ENCODE measurements around the gene NFASC.

Gene NFASC

DNA sequence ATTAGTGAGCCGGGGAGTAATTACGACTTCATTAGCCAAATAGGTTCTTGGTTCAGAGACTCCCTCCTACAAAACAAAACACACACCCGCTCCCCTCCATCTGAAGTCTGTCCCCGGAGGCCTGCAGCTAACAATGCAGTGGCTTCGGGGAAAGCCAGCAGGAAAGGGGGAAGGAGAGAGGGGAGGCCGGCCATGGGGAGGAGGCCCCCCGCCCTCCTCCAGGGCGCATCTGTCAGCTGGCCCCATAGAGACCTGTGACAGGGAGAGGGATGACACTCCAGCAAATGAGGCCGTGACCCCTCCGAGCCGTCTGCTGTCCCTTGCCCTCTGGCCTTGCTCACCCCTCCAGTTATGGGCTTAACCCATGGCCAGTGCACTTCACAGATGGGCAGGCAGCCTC, 160.2 kb downstream of the NFASC start:
- H3K4me3 ChIP-seq (replicated peaks; ENCODE audit: low read depth, low read length), result no peak overlapping the region
- DNase-seq (ENCODE audit: extremely low read depth, insufficient read length), result no peak
- H3K36me3 ChIP-seq (ENCODE audit: control insufficient read depth, insufficient read depth, low read length), result no peaks in the 10 kb centered on the region
- no peaks in the 10 kb centered on the region; the same call in 1 of the 2 replicates for H3K27me3 ChIP-seq (replicated peaks; ENCODE audit: control insufficient read depth, insufficient read depth, low read length)
- TF ChIP-seq, protein P1, sequence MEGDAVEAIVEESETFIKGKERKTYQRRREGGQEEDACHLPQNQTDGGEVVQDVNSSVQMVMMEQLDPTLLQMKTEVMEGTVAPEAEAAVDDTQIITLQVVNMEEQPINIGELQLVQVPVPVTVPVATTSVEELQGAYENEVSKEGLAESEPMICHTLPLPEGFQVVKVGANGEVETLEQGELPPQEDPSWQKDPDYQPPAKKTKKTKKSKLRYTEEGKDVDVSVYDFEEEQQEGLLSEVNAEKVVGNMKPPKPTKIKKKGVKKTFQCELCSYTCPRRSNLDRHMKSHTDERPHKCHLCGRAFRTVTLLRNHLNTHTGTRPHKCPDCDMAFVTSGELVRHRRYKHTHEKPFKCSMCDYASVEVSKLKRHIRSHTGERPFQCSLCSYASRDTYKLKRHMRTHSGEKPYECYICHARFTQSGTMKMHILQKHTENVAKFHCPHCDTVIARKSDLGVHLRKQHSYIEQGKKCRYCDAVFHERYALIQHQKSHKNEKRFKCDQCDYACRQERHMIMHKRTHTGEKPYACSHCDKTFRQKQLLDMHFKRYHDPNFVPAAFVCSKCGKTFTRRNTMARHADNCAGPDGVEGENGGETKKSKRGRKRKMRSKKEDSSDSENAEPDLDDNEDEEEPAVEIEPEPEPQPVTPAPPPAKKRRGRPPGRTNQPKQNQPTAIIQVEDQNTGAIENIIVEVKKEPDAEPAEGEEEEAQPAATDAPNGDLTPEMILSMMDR (IDR thresholded peaks at IDR 0.05; ENCODE audit: insufficient read depth, low read length, poor library complexity, severe bottlenecking), result no peak

DNA sequence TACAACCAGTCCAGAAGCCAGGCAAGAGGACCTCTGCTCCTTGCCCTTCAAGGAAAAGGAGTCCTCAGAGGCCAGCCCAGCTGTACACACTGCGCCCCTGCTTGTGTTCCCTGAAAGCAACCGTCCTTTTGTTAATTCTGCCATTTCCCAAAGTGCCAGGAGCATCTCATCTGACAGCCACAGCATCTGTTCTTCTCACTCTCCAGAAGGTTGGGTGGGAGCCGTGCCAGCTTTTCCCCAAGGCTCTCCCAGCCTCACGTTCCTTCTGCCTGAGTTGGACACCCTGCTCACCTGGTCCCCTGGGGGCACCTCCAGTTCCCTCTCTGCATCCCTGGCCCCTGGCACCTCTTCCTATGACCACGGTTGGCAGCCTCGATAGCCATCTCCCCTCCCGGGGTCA, 161.8 kb downstream of the NFASC start:
- no peaks in the 10 kb centered on the region for H3K36me3 ChIP-seq (ENCODE audit: control insufficient read depth, insufficient read depth, low read length)
- H3K4me3 ChIP-seq (replicated peaks; ENCODE audit: low read depth, low read length), result no peak overlapping the region
- H3K27me3 ChIP-seq (replicated peaks; ENCODE audit: control insufficient read depth, insufficient read depth, low read length), result no peaks in the 10 kb centered on the region; the same call in 1 of the 2 replicates
- TF ChIP-seq, protein P1 (IDR thresholded peaks at IDR 0.05; ENCODE audit: insufficient read depth, low read length, poor library complexity, severe bottlenecking), result no peak
- DNase-seq (ENCODE audit: extremely low read depth, insufficient read length), result no peak

DNA sequence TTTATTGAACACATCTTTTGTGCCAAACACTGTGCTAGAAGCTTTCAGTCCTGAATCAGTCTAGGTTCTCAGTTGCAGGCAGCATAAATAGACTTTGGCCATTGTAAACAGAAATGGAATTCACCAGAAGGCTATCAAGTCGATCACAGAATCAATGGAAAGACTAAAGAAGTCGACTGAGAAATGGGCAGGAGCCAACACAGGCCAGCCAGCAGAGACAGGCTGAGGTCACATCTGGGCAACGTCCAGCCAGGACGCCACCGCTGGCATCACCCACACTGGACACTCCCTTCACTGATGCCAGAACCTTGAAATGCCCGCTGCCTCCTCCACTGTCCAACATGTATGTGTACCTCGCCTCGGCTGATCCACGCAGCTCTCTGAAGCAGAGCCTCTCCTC, 166.9 kb downstream of the NFASC start:
- TF ChIP-seq, protein P1 (IDR thresholded peaks at IDR 0.05; ENCODE audit: insufficient read depth, low read length, poor library complexity, severe bottlenecking), result no peak
- Histone ChIP-seq H3K27me3 (replicated peaks; ENCODE audit: control insufficient read depth, insufficient read depth, low read length) (peaks cover 2% of the 10 kb centered on the region; the same call in 1 of the 2 replicates), H3K36me3 (ENCODE audit: control insufficient read depth, insufficient read depth, low read length) (no peaks in the 10 kb centered on the region), H3K4me3 (replicated peaks; ENCODE audit: low read depth, low read length) (no peak overlapping the region)
- no peak for DNase-seq (ENCODE audit: extremely low read depth, insufficient read length)

DNA sequence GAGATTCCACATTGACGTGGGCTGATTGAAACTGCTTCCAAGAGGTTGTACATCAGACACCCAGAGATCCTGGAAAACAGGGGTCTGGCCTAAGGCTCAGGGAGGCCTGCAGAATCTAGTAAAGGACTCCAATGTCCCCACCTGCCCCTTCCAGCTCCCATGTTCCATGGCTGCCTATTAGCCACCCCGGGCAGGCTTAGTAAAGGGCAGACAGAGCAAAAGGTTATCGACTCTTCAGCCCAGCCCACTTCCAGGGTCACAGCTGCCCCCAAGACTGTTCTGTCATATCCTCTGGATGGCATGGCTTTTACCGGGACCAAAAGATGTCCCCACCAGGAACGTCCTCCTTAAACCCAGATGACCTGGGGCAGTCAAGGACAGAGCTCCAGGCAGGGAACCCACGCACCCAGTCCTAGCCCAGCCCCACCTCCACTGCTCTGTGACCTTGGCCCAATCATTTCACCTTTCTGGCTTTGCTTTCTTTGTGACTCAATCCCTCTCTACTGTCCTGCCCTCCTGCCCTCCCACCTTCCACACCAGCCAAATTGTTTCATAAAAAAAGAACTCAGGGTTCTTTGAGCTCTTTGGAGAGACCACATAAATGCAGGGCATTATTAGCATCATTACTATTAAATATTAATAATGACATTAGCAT, 167.6 kb downstream of the NFASC start:
- TF ChIP-seq, protein P1 (IDR thresholded peaks at IDR 0.05; ENCODE audit: insufficient read depth, low read length, poor library complexity, severe bottlenecking), result no peak
- DNase-seq (ENCODE audit: extremely low read depth, insufficient read length), result no peak
- Histone ChIP-seq H3K4me3 (replicated peaks; ENCODE audit: low read depth, low read length) (no peak overlapping the region), H3K27me3 (replicated peaks; ENCODE audit: control insufficient read depth, insufficient read depth, low read length) (peaks cover 2% of the 10 kb centered on the region; the same call in 1 of the 2 replicates), H3K36me3 (ENCODE audit: control insufficient read depth, insufficient read depth, low read length) (no peaks in the 10 kb centered on the region)

DNA sequence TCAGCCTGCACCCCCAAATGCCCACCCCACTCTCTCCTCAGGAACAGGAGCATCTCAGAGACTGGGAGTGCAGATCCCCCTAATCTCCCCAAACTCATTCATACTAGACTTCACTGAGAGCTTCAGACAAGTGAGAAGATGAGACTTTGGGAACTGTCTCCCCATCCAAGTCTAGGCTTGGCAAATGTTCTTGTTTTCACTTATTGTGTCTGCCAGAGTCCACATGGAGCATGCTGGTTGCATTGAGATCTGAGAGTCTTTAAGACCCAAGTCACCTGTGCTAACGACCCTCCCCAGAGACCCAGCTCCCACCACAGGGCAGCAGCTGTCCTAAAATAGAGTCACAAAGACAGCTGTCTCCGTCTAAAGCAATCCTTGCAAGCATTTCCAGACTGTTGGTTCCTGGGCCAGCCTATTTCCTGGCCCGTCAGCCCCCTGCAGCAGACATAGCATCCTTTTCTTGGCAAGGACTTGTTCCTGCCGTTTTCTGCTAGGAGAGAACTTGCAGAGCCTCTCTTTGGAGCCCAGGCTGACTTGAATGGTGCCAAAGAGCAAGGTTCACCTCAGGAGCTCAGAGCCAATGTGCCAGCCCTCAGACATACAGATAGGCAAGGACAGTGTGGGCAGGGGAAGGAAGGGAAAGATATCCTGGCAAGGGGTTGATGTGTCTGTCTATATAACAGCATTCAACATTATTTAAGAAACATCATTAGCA, 170.5 kb downstream of the NFASC start:
- Histone ChIP-seq H3K4me3 (replicated peaks; ENCODE audit: low read depth, low read length) (no peak overlapping the region), H3K36me3 (ENCODE audit: control insufficient read depth, insufficient read depth, low read length) (no peaks in the 10 kb centered on the region), H3K27me3 (replicated peaks; ENCODE audit: control insufficient read depth, insufficient read depth, low read length) (peaks cover 3% of the 10 kb centered on the region)
- TF ChIP-seq, protein P1 (IDR thresholded peaks at IDR 0.05; ENCODE audit: insufficient read depth, low read length, poor library complexity, severe bottlenecking), result no peak
- DNase-seq (ENCODE audit: extremely low read depth, insufficient read length), result no peak
